ENCODE data around the gene ST8SIA4.

ST8SIA4 gene

DNA sequence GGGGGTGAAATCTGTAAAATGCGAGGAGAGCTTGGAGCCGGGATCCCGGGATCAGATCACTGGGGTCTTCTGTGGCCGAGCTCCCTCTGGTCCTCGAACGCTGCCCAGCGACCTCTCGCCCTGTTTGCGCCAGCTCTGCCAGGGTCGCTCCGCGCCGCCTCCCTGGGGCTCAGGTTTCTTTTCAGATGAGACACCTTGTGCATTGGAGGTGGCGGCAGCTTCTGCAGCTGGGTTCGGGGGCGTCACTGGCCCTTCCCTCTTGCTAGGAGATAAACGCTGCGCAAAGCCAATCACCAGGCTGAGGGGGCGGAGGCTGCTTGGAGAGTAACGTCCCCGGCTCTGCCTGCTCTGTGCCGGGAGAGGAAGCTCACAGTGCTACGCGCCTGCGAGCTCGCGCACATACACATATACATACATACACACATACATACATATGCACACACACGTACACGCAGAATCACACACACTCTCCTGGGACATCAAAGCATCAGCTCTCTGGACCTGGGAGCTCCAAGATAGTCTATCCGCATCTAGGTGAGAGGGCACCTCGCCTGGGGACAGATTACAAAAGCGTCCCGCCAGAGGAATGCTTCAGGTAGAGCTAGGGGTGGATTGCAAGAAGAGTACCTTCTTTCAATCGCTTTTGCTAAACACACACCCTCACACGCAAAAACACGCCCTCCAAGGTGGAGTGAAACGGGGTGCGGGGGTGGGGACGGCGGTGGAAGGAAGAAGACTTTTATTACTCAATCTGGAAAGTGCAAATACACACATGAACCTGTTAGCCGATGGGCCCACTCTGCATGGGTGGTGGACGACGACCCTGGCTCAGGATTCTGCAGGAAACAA is at the start of gene ST8SIA4:
Gene ST8SIA4, minus strand, starts transcription at position 244 of the 849 bp plus-strand sequence. CDS start 327 bp downstream, outside the sequence.
- DNase-seq (ENCODE audit: low read depth), result peak; percentile 82

- no peak for DNase-seq (ENCODE audit: low read depth)
Measured at GRCh38 chr5:100950985-100951384, 47.9 kb upstream of the ST8SIA4 start.

DNA sequence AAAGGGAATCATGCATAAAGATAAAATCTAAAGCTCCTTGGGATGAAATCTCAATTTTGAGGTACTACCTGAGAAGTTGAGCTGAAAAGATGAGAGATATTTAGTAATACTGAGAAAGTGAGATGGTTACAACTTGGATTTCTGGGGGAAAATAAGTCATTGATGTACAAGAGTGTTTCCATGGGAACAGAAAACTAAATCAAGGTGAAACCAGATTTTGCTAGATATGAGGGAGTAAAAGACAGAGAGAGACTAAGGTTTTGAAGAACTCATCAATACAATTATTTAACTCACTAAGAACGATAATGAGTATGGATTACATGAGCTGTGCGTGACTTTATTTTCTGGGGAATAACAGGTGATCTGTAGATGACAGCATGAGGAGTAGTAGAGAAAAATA is 10.2 kb upstream of the ST8SIA4 start:
- DNase-seq (ENCODE audit: low read depth), result no peak

- no peak for DNase-seq (ENCODE audit: low read depth)
Measured at GRCh38 chr5:100909034-100909433, 6.0 kb upstream of the ST8SIA4 start.

DNA sequence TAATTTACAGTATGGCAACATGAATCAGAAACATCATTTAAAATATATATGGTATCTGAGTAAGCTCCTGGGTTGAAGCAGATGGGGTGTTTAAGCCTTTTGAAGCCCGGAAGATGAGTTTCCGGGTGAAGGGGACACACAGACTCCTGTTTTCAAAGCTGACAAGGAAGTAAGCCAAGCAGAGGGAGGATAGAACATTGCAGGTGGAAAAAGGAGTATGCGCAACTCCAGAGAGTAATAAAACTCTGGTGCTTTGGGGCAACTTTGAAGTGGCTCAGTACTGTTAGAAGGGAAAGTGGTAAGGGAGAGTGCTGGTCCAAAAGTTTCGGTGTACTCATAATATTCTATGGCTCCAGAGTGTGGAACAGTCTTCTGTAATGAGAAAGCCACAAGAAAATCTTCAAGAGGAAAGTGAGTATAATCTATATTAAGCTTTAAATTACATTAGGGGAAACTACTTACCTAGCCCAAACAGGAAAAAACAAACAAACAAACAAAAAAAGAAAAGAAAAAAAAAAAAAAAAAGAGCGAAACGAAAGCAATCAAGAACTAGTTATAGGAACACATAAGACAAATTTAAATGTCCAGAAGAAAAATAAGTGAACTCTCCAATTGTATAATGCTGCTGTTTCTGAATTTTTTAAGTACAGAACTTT is 2.3 kb upstream of the ST8SIA4 start:
- DNase-seq (ENCODE audit: low read depth), result no peak

DNA sequence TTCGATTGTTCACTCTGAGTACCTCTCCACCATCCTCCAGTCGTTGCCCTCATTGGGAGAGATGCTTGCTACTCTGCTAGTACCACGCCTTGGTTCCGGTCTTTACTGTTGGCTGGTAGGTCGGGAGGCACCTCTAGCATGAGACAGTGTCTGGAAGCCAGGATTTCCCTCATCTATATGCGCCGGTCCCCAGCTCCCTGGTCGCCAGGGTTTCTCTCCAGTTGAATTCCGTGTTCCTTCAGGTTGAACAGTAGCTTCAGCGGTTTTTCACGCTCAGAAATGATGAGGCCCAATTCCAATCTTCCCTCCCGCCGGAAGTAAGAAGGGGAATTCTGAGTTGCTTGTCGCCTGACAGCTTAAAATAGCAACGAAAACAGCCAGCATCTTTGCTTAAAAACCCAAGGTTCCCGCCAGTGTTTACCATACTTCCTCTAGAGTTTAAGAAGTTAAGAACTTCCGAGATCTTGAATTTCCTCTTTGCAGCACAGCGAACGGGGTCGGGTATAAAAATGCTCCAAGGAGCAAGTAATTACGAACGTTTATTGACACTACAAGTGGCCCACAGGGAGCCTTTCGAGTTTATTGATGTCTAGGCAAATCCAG is 1.3 kb upstream of the ST8SIA4 start:
- no peak for DNase-seq (ENCODE audit: low read depth)

GRCh38 chr5:100902440-100903038 is 543 bp downstream of the ST8SIA4 start:
- no peak for DNase-seq (ENCODE audit: low read depth)

DNA sequence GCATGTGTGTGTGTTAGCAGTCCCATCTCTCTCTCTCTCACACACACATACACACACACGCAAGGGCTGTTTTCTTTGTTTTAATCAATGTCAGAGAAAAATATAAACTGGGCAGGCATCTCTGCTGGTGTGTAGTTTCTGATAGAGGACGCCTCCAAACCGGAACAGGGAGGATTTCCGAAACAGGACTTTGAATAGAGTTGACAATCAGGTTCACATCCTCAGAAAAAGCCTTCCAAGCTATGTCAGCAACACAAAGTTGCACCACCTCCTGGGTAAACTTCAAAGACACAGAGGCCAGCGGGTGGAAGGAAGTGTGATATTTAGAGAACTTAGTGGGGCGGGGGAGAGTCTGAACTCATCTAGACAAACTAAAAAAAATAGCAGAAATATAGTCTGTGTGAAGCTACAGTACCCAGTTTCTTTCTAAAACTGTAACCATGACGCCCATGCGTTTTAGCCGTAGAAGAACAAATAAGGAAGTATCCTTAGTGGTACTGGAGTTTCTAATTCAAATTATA is 1.2 kb downstream of the ST8SIA4 start:
- peak; percentile 51 for DNase-seq (ENCODE audit: low read depth)

GRCh38 chr5:100900796-100901781 is 2.0 kb downstream of the ST8SIA4 start:
- DNase-seq (ENCODE audit: low read depth), result peak; percentile 94

GRCh38 chr5:100900142-100900795 is 2.8 kb downstream of the ST8SIA4 start:
- DNase-seq (ENCODE audit: low read depth), result peak; percentile 57

GRCh38 chr5:100899675-100900074 is 3.4 kb downstream of the ST8SIA4 start:
- no peak for DNase-seq (ENCODE audit: low read depth)

GRCh38 chr5:100898504-100899346 is 4.4 kb downstream of the ST8SIA4 start:
- DNase-seq (ENCODE audit: low read depth), result no peak

DNA sequence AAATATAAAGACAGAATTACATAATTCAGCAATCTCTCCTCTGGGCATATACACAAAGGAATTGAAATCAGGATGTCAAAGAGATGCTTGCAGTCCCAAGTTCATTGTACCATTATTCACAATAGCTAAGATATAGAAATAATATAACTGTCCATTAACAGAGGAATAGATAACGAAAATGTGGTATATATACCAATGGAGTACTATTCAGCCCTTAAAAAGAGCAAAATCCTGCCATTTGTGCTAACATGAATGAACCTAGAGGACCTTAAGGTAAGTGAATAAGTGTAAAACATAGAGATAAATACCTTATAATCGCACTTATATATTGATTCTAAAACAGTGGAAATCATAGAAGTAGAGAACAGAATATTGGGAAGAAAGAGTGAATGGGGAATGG is 7.0 kb downstream of the ST8SIA4 start:
- no peak for DNase-seq (ENCODE audit: low read depth)

DNA sequence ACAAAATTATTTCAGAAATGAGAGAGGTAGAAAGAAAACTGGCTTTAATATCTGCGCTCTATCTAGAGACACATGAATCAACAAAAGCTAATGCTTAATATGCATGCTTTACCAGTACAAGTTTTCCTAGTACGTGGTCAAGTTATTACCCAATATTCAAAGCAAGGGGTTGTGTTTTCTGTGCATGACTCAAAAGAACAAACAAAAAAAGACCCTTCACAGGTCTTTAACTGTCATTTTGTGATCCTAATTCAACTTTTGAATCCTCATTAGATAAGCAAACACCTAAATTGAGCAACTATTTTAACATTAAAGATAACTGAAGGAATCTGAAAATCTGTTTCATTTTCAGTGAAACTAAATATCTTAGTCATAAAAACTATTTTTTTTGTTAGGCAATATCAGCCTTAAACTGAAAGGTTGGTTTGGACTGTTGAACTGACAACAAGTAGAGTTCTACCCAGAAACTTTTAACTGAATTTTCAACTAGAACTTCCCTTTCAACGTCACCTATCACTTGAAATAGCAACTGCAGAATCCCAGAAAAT is 12.5 kb downstream of the ST8SIA4 start:
- DNase-seq (ENCODE audit: low read depth), result no peak

DNA sequence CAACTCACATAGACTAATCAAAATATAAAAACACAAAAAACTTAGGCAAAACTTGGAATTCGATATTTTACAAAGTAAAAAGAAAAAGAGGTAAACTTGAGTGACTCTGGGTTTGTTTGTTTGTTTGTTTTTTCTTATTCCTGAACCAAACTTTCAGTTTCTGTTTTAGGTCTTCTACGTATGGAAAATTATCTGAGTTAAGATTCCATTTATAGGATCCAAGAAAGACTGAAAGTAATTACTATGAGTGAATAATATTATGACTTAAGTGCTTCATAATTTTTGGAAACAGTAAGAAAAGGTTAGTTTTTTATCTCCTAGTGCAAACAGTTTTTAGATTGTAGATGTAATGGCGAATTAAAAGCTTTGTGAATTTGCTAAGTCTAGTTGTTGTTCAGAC is 13.2 kb downstream of the ST8SIA4 start:
- no peak for DNase-seq (ENCODE audit: low read depth)

DNA sequence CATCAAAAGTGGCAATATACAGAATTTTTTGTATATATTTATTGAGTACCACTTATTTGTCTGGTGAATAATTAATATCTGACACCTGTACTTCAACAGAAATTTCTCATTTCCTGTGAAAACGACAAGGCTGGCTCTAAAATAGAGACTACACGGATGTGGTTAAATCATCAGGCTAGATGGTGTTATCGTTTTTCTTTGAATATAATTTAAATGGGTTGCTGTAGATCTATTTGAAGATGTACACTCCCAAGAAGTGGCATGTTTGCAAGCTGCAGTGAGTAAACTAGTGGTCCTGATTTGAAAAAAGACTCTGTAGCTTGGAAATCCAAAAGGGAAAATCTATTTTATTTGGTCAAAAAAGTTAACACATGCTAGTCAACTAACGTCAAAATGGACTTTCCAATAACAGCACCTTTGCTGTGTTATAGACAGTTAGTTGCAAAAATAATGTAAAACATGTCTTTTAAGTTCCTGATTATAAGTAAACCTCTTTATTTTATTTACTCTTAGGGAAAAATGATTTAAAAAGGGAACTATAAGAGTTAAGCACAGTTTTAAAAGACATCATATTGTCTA is 13.8 kb downstream of the ST8SIA4 start:
- no peak for DNase-seq (ENCODE audit: low read depth)

DNA sequence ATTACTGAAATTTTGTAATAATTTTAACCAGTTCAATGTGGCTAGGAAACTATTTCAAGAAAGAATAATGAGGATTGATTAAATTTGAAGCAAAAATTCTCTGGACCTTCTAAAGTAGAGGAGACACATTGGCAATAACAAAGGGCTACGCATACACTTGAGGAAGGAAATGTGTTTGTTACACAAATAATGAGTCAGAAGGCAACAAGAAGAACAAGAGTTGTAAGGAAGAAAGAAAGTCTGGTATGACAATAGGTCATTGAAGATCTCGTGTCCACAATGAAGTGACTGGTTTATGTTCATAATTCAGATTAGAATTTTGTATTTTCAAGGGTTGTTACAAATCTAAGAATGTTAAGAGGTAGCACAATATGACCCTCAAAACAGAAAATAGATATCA is 25.8 kb downstream of the ST8SIA4 start:
- DNase-seq (ENCODE audit: low read depth), result no peak

DNA sequence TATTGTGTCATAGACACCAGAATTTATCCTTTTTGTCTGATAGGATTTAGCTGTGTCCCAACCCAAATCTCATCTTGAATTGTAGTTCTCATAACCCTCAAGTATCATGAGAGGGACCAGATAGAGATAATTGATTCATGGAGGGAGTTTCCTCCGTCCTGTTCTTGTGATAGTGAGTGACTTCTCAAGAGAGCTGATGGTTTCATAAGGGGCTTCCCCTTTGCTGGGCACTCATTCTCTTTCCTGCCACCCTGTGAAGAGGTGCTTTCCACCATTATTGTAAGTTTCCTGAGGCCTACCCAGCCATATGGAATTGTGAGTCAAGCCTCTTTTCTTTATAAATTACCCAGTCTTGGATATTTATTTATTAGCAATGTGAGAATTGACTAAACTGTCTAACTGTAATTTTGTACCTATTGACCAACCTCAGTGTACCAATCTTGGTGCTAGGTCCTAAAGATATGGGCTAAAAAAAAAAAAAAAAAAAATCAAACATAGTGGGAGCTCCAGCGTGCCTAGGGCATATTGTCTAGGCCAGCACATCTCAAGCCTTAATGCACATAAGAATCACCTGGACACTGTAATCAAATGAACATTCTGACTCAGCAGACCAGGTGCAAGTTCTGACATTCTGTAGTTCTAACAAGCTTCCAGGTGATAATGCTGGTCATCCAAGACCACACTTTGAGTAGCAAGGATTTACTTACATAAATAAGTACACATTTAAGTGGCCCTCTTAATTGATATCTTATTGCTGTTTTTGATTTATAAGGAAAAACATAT is 30.5 kb downstream of the ST8SIA4 start:
- no peak for DNase-seq (ENCODE audit: low read depth)

Data from stimulated activated CD4-positive, alpha-beta T cell treated with anti-CD3 and anti-CD28 coated beads, Interleukin-2, amount 100 ng/mL, for 4 hours (primary cell).